NCI-H1417 treated with DMSO at 0.1 percent for 48 hours (cell line): ENCODE results near the gene MED13L.

Experiments
- DNase-seq: peaks from one replicate; lab custom pipeline; 2025; lab: John Stamatoyannopoulos, UW

The MED13L gene

DNA sequence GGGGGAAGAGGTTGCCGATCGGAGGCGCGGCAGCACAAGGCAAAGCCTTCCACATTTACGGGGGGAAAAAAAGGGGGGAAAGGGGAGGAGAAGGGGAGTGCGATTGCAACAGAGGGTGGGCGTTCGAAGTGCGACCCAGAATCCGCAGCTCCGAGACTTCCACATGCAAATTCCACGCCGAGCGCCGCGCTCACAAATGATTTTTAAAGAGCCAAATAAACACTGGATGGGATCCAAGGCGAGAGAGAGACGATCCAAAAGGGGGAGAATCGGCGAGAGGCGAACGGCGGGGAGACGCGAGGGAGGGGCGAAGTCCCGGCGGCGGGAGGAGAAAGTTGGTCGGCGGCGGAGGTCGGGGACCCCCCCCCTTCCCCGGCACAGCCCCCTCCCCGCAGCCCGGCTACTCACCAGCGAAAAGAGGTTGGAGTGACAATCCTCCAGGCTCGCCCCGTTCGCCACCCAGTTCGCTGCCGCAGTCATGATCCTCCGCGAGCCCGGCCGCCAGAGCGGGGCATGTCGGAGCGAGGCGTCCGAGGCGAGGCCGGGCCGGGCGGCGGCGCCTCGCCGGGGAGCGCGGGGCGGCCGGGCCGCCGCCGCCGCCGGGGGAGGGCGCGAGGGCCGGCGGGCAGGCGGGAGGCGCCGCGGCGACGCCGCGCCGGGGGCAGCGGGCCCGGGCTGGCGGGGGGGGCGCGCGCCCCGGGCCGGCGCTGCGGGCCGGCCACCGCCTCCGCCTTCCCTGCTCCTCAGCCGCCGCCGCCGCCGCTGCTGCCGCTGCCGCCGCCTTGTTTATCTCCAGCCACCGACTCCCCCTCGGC is 634 bp downstream of the MED13L start:
- DNase-seq: no peak

DNA sequence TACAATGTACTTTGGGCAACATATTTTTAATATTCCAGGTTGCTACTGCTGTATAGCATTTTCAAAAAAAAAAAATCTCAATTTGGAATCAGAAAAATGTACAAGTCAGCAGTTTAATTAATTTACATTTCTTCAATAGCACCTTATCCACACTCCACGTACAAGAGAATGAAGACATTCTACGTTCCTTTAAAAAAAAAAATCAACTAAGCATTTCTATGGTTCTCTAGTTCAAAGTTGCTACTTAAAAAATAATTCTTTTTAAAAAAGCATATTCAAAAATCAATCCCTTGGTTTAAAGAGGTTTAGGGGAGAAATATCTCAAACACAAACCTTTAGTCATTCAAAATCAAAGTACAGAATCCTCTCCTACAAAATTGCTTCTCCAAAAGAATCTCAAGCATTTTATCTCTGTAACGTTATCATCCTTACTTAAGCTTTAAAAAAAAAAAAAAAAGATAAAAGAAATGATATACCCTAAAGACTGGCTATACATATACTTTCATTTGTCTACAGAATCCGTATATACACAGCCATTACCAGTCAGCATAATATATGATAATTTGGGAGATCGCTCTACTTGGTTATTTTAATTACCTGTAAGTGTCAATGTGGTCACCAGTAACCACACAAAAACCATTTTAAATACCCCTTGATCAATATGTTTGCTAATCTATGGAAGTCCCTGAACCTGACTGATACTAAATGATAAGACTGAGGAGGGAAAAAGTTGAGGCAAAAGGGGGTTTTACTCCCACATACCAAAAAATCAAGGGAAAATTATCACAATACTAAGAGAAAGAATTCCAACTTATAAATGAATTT is 2.7 kb downstream of the MED13L start:
- no peak for DNase-seq

DNA sequence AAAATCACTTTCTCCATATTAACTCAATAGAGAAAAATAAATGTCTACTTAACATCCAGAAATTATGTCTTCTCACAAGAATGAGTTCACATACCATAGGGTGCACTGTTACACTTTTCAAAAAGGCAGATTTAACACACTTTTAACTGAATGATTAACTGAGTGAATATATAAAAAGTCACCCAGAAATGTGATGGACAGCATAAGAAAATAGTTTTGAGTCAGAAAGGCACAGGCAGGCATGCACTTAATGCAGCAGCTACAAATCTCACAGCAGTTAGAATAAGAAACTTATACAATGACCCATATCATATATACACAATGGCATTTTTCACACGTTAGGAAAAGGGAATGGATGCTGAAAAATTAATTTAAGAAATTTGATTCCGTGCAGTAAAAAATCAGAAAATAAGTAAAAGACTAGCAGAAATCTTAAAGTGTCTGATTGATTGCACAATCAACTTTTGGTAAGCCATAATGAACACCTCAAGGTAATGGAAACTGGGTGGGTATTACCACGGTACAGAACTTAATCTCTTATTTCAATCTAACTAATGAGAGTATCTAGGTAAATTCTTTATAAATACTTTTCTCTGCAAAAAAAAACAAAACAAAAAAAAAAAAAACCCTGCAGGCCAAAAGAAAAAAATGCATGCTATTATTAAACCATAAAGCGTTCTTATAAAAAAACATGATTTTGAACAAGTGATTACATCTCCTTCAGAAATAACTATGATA is 3.5 kb downstream of the MED13L start:
- DNase-seq: no peak

DNA sequence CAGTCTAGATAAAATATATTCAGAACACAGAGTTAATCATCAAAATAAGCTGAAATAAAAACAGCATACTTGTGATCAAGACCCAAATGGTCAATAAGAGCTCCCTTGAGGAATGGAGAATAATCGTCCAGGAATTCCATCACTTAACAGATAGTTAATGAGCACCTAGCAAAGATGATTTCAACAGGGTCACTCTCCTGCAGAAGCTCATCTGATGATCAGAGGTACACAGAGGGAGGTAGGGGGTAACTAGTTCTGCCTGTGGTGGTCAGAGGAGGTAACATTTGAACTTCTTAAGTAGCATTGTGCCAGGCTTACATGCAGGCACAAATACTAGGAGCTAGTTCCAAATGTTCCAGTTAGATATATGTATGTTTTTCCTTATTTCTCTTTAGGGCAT is 9.5 kb downstream of the MED13L start:
- no peak for DNase-seq

GRCh38 chr12:116266631-116267349 is 10.7 kb downstream of the MED13L start:
- DNase-seq: no peak

GRCh38 chr12:116266168-116266601 is 11.3 kb downstream of the MED13L start:
- DNase-seq: no peak

DNA sequence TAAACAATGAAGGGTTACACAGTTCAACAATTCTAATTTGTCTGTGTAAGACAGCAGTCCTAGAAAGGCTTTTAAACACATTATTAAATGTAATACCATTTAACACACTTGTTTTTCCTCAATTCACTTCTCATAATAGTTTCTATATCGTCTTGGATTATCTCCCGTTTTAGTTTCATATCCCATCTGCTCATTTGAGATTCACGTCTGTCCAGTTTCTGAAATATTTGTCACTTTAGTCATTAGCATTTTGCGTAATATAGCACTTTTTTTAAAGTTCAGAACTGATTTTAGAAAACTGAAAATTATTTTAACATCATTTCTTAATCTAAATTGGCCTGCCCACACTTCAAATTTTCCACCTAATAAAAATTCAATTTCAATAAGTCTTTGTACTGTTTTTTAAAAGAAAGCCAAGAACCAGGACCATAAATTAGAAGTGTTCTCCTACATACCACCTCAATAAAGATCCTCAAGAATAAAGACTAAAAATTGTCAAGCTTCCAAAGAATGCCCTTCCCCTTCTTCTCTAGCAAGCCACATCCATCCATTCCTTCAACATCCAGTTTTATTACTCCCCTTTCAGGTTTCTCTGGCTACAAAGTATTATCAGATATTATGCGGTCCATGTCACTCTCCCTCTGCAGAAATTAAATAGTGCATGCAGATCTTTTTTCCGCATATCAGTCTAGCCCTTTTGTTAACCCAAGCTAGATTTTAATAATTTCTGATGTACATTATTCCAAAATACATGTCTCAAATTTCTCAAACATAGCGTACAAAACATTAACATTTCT is 11.9 kb downstream of the MED13L start:
- DNase-seq: no peak

DNA sequence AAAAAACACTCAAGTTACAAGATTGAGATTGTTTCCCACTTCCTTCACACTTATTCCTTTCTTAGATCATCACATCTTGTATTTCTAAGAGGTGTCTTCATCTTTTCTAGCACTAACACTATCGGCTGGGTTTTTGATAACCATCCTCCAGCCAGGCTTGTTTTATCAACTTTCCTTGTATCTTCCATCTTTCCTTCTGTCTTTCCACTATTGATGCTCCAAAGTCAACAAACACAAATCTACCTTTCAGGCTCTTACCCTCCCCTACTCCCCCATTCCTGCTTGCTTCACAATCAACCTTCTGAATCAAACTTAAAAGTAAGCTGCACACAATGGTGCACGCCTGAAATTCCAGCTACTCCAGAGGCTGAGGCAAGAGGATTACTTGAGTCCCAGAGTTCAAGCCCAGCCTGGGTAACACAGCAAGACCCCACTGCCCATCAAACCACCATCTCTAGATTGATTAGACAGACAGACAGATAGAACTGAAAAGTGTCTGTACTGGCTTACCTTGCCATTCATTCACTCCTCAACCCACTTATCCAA is 12.9 kb downstream of the MED13L start:
- no peak for DNase-seq

DNA sequence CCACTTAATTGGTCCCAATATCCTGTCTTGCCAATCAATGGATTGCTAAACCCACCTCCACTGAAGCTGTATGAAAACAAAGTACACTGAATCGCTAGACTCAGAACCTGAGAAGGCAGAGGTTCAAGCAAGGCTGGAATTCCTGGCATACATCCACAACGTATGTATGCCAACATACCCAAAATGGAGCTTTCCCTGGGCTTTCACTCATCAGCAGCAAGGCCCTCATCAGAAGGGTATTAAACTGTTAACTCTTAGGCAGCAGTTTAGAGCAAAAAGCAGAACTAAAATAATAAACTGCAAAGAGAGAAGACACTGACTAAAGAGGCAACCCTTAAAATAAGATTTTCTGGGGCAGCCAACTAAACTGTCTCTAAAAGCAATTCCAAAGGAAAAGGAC is 13.6 kb downstream of the MED13L start:
- DNase-seq: no peak

DNA sequence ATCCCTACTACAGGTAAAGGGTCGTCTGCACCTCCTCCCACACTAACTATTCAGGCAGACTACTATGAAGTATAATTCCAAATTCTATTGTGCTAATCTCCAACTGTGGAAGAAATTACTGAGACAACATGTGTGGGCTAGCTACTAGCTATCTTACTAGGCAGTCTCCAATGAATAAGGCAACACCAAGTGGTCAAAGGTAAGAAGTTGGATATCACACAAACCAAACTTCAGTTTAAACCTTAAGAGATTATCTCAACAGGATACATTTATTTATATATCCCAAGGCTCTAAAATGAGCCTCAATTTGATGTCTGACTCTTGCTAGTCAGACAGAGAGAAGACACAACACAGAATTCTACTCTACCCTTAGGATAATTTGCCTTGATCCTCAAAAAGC is 14.1 kb downstream of the MED13L start:
- no peak for DNase-seq

DNA sequence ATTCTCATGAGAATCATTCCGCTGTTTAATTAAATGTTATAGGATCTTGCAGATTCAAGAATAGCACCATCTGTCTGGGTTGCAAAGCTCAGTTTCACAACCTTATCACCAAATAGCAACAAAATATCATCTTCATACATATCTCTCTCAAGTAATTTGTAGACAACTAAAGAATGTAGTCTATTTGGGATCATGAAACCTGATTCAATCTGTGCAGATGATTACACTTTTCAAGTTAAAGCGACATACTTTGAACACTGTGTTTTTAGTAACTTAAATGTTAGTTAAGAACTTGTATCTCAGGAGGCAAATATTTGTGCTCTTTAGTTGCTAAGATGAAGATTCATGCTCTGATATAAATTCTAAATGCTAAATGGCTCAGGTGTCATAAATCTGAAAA is 14.8 kb downstream of the MED13L start:
- DNase-seq: no peak

DNA sequence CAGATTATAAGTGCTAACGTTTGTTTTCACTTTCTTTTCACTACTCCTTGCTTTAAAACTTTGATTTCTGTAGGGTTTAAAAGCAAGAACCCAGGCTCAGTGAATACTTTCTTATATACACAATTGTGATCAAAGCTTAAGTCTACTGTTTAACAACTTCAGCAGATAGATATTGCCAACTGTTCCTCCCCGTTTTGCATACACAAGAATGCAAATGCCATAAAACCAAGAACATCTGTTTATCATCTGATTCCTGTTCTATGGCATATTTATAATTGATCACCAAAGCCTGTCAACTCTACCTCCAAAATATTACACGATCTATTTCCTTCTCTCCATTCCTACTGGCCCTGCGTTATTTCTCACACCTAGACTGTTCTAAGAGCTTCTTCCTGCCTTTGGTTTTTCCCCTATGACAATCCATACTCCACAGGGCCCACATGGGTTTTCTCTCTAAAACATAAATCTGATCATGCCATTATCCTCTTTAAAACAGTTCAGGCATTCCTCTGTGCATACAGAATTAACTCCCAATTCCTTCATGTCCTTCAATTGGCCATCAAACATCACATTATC is 15.9 kb downstream of the MED13L start:
- DNase-seq: no peak

- DNase-seq: no peak
Observed at GRCh38 chr12:116259800-116260577, 17.5 kb downstream of the MED13L start.

- no peak for DNase-seq
Observed at GRCh38 chr12:116257826-116258225, 19.7 kb downstream of the MED13L start.

GRCh38 chr12:116257215-116257614 is 20.3 kb downstream of the MED13L start:
- DNase-seq: no peak

- no peak for DNase-seq
Observed at GRCh38 chr12:116249938-116250337, 27.6 kb downstream of the MED13L start.

- no peak for DNase-seq
Observed at GRCh38 chr12:116248930-116249329, 28.6 kb downstream of the MED13L start.

- no peak for DNase-seq
Observed at GRCh38 chr12:116248433-116248832, 29.1 kb downstream of the MED13L start.

DNA sequence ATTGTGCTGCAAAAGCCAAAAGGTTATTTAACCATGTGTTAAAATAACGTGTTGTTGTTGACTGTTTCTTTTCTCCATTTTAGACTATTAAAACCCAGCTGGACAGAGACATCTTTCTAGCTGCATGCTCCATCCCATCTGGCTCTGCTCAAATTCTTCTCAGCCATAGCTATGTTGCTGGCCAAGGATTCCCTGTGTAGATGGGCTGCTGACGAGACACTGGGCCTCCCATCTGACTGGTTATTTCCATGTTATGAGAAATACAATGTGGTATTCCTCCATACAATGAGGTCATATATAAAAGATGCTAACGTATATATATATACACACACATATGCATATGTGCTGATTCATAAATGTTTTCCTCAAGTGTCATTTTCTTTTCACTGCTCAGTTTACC is 30.1 kb downstream of the MED13L start:
- no peak for DNase-seq
